Esophagus (tissue), 2 donors: ENCODE results near the gene VASH1. TPM values are rescaled to one million over a fixed set of nuclear protein-coding genes. Genes with fewer than 3 reads are reported as not detected.

Experiments
- H3K27ac ChIP-seq, 2 donors: one replicate each; pipeline ENCODE4 v1.5.1; 2013; ENCODE audit warnings: low read depth in 2 of 2, mild to moderate bottlenecking in 2 of 2, inconsistent platforms in 1 of 2, low read length in 1 of 2, moderate library complexity in 1 of 2
- H3K27me3 ChIP-seq, 2 donors: one replicate each; pipeline ENCODE4 v1.6.1; 2013; ENCODE audit warnings: low read length in 2 of 2, control low read depth in 1 of 2, mild to moderate bottlenecking in 1 of 2; ENCODE audit not compliant: insufficient read depth in 2 of 2, control insufficient read depth in 1 of 2
- H3K36me3 ChIP-seq, 2 donors: one replicate each; pipeline ENCODE4 v1.6.1; 2013; ENCODE audit warnings: low read length in 1 of 2; ENCODE audit not compliant: control insufficient read depth in 2 of 2, insufficient read depth in 2 of 2
- H3K4me1 ChIP-seq, 2 donors: one replicate each; pipeline ENCODE4 v1.6.1; 2013; ENCODE audit warnings: low read length in 1 of 2; ENCODE audit not compliant: control insufficient read depth in 2 of 2, insufficient read depth in 2 of 2
- H3K4me3 ChIP-seq, 2 donors: one replicate each; pipeline ENCODE4 v1.5.1; 2013; ENCODE audit warnings: low read length in 2 of 2, mild to moderate bottlenecking in 2 of 2, low read depth in 1 of 2, moderate library complexity in 1 of 2
- H3K9me3 ChIP-seq, 2 donors: one replicate each; pipeline ENCODE4 v1.6.1; 2013; ENCODE audit warnings: mild to moderate bottlenecking in 2 of 2, low read depth in 1 of 2, low read length in 1 of 2, moderate library complexity in 1 of 2; ENCODE audit not compliant: control insufficient read depth in 2 of 2, insufficient read depth in 1 of 2
- WGBS, 2 donors: extraction: QIAGEN DNeasy Blood & Tissue Kit; methylation state at CpG; one replicate each; pipeline ENCODE4 v1.1.7; 2013; 5-methylcytosine and 5-hydroxymethylcytosine counted together
- polyA plus RNA-seq, 2 donors: library from polyadenylated mRNA; stranded (reverse); fragments of 200-250 nt; gene quantifications; one replicate each; pipeline ENCODE4 v1.2.3, GENCODE V29; 2013
- donor health status: healthy with polysubstance abuse.
- donor health status: Bipolar disorder and iron deficiency.

VASH1 gene
- polyA plus RNA-seq, 2 donors, result 1.9 to 2.4 TPM

DNA sequence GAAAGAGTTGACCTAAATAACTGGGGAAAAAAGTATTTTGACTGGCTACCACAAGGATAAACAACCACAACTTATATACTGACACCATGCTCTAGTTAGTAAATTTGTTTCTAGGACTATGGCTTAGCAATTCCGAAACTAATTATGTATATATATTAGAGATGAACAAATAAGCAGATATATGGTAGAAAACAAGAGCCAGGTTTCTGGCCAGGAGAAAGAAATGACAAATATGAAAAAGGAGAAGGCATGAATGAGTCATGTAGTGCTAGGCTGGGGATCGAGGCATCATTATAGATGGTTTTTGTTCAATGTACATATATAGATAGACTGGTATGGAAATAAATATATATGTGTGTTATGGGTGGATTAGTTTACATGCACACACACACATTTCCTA is 59.4 kb downstream of the VASH1 start:
- no peaks in the 10 kb centered on the region for H3K36me3 ChIP-seq
- H3K4me1 ChIP-seq, result no peaks in the 10 kb centered on the region
- H3K9me3 ChIP-seq, result no peaks in the 10 kb centered on the region
- H3K27ac ChIP-seq, result no peak overlapping the region
- no peak overlapping the region for H3K4me3 ChIP-seq
- no peaks in the 10 kb centered on the region for H3K27me3 ChIP-seq
- WGBS, 2 donors, result 69 to 70% methylated on average over 2 of the region's 2 CpGs

GRCh38 chr14:76826122-76826521 is 64.9 kb downstream of the VASH1 start, which contains the start of gene LRRC74A:
Gene LRRC74A, plus strand, starts transcription at chr14:76826408. Its CDS starts 290 bp downstream, at chr14:76826698.
- Histone ChIP-seq H3K4me1 (no peaks in the 10 kb centered on the region), H3K36me3 (no peaks in the 10 kb centered on the region), H3K9me3 (no peaks in the 10 kb centered on the region), H3K27ac (no peak within 1 kb of the TSS), H3K27me3 (no peaks in the 10 kb centered on the region), H3K4me3 (no peak within 1 kb of the TSS)
- WGBS, 2 donors, result 65 to 90% methylated on average over 2 of the region's 2 CpGs

GRCh38 chr14:76827696-76828296 is 66.5 kb downstream of the VASH1 start:
- no peak overlapping the region for H3K27ac ChIP-seq
- no peaks in the 10 kb centered on the region for H3K27me3 ChIP-seq
- no peaks in the 10 kb centered on the region for H3K36me3 ChIP-seq
- H3K4me1 ChIP-seq, result no peaks in the 10 kb centered on the region
- WGBS, 2 donors, result 44 to 52% methylated on average over 9 of the region's 9 CpGs
- no peak overlapping the region for H3K4me3 ChIP-seq
- no peaks in the 10 kb centered on the region for H3K9me3 ChIP-seq

- 55 to 66% methylated on average over 17 of the region's 17 CpGs for WGBS, 2 donors
- no peaks in the 10 kb centered on the region for H3K9me3 ChIP-seq
- no peaks in the 10 kb centered on the region for H3K36me3 ChIP-seq
- H3K27me3 ChIP-seq, result no peaks in the 10 kb centered on the region
- no peak overlapping the region for H3K4me3 ChIP-seq
- no peaks in the 10 kb centered on the region for H3K4me1 ChIP-seq
- no peak overlapping the region for H3K27ac ChIP-seq
Observed at GRCh38 chr14:76828339-76829012, 67.2 kb downstream of the VASH1 start.

DNA sequence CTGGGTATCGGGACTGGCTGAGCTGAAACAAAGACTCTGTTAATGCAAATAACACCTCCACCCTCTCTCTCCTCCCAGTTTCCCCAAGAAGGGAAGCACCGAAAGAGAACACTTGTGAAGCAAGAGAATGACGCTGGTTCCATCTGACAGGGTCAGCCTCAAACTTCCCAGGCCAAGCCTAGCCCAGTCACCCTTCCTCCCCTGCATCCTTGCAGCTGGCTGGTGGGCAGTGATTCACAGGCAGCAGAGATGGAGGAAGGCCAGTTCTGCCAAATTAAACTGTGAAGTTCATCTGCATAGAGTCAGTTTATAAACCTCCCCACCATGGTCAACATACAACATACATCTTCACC is 67.7 kb downstream of the VASH1 start:
- H3K4me3 ChIP-seq, result no peak overlapping the region
- H3K9me3 ChIP-seq, result no peaks in the 10 kb centered on the region
- H3K27me3 ChIP-seq, result no peaks in the 10 kb centered on the region
- H3K4me1 ChIP-seq, result no peaks in the 10 kb centered on the region
- no peak overlapping the region for H3K27ac ChIP-seq
- 61 to 71% methylated on average over 3 of the region's 3 CpGs for WGBS, 2 donors
- H3K36me3 ChIP-seq, result no peaks in the 10 kb centered on the region

GRCh38 chr14:76829650-76830421 is 68.6 kb downstream of the VASH1 start:
- Histone ChIP-seq H3K9me3 (no peaks in the 10 kb centered on the region), H3K27me3 (no peaks in the 10 kb centered on the region), H3K4me1 (no peaks in the 10 kb centered on the region), H3K36me3 (no peaks in the 10 kb centered on the region), H3K27ac (no peak overlapping the region), H3K4me3 (no peak overlapping the region)
- WGBS, 2 donors, result 48 to 64% methylated on average over 7 of the region's 7 CpGs

DNA sequence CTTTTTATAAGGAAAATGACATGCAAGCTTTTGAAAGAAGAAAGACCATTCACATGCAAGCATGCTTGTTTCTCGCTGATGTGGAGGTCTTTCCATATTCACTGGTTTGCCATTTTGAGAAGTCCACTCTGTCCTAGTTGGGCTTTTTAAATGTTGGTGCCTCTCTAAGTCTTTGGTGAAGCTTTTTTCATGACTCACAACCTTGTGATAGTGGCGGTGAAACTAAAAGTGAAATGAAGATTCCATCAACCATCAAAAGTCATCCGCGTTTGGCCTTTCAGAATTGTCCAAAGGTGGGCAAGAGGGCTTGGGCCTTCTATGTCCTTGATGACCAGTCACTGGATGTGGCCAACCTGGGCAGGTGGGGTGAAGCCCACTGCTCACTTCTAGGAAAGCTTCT is 69.3 kb downstream of the VASH1 start:
- WGBS, 2 donors, result 91% methylated on average over 4 of the region's 4 CpGs
- Histone ChIP-seq H3K27ac (no peak overlapping the region), H3K36me3 (no peaks in the 10 kb centered on the region), H3K4me1 (no peaks in the 10 kb centered on the region), H3K4me3 (no peak overlapping the region), H3K9me3 (no peaks in the 10 kb centered on the region), H3K27me3 (no peaks in the 10 kb centered on the region)

DNA sequence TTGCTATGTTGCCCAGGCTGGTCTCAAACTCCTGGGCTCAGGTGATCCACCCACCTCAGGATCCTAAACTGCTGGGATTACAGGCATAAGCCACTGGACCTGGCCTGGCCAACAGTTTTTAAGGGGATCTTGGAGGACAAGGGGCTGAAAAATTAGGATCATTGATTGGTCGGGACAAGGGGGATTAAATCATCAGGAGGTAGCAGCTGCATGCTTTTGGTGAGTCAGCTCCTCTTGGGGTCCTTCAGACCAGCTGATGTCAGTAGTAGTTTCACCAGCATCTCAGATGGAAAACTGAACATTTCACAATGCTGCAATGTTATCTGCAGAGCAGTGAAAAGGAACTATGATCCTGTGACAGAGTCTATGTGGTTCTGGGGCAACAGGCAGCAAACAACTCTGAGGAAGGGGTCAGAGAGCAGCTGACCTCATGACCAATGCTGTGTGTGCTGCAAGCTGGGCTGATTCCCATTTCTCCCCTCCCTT is 71.3 kb downstream of the VASH1 start:
- no peaks in the 10 kb centered on the region for H3K9me3 ChIP-seq
- 67 to 74% methylated on average over 1 of the region's 1 CpG for WGBS, 2 donors
- no peak overlapping the region for H3K4me3 ChIP-seq
- H3K36me3 ChIP-seq, result no peaks in the 10 kb centered on the region
- no peaks in the 10 kb centered on the region for H3K27me3 ChIP-seq
- no peaks in the 10 kb centered on the region for H3K4me1 ChIP-seq
- H3K27ac ChIP-seq, result no peak overlapping the region
